HFFc6 (cell line): ENCODE results near the gene STING1. TPM values are rescaled to one million over a fixed set of nuclear protein-coding genes. Genes with fewer than 3 reads are reported as not detected.
"Not testable (repeated sequence)": the region's sequence is repeated elsewhere in the genome, so short reads cannot be mapped to it uniquely, and the experiment has no call there.

ENCODE experiments used
- DNase-seq: peaks from one replicate; pipeline ENCODE4 v3.0.0-alpha.2; 2018
- H3K27ac Mint-ChIP-seq: 2 replicates; pipeline ENCODE4 v1.8.0; 2020; ENCODE audit warnings: mild to moderate bottlenecking, mixed read lengths
- H3K27me3 Mint-ChIP-seq: 2 replicates; pipeline ENCODE4 v1.8.0; 2021; ENCODE audit warnings: mild to moderate bottlenecking, moderate library complexity, mixed read lengths; ENCODE audit not compliant: insufficient read depth
- H3K36me3 Mint-ChIP-seq: 2 replicates; pipeline ENCODE4 v1.8.0; 2021; ENCODE audit warnings: low read depth, mixed read lengths
- H3K4me1 Mint-ChIP-seq: 2 replicates; pipeline ENCODE4 v1.8.0; 2020; ENCODE audit warnings: low read depth, mixed read lengths
- H3K4me3 Mint-ChIP-seq: 2 replicates; pipeline ENCODE4 v1.8.0; 2020; ENCODE audit warnings: mild to moderate bottlenecking, moderate library complexity, mixed read lengths
- H3K9me3 Mint-ChIP-seq: 2 replicates; pipeline ENCODE4 v1.8.0; 2020; ENCODE audit warnings: mild to moderate bottlenecking, mixed read lengths
- CTCF ChIP-seq: fragments of 200-600 bp; sonication (generic); IDR thresholded peaks from 2 replicates; pipeline ENCODE4 v1.5.0; 2021; ENCODE audit warnings: antibody characterized with exemption, mild to moderate bottlenecking
- total RNA-seq, 6 experiments: library from RNA; stranded (reverse); fragmentation: NEBNext Ultra II Directional; extraction: Animal tissue kit (Norgen Biotek cat#: 25700); gene quantifications; 2 replicates in 1 of 6; 3 replicates in 5 of 6; pipeline ENCODE4 v1.2.3, GENCODE V29; 2021

STING1 gene
- total RNA-seq, 6 experiments from 2014 or later = 68.8 to 99.6 (median 87.9) TPM

DNA sequence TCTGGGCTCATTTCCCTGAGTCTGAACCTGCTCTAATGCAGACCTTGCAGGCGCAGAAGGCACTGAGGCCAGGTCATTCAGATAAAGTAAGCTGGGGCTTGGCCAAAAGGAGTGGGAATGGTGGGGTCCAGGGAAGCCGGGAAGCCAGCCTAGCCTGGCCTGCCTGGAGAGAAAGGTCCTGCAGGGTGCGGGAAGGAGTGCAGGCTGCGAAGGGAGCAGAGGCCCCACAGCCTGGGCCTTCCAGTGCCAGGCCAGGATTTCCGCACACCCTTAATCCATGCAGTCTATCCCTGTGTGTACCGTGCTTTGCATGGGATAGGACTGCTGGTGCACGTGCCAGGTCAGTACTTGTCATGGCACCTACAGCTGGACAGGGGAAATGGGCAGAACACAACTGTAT, 3.6 kb upstream of the STING1 start:
- peaks cover 2% of the 10 kb centered on the region for H3K27me3 Mint-ChIP-seq
- no peak for TF ChIP-seq CTCF
- H3K9me3 Mint-ChIP-seq = no peaks in the 10 kb centered on the region
- H3K36me3 Mint-ChIP-seq = no peaks in the 10 kb centered on the region
- no peak overlapping the region for H3K4me3 Mint-ChIP-seq
- peaks cover 29% of the 10 kb centered on the region for H3K4me1 Mint-ChIP-seq
- H3K27ac Mint-ChIP-seq = no peak overlapping the region
- no peak for DNase-seq

- Mint-ChIP-seq H3K4me1 (peaks cover 30% of the 10 kb centered on the region), H3K4me3 (peak overlapping the region; percentile 88), H3K36me3 (peaks cover 12% of the 10 kb centered on the region), H3K27ac (peak overlapping the region; percentile 99)
- H3K9me3 Mint-ChIP-seq, H3K27me3 Mint-ChIP-seq, DNase-seq: not testable (repeated sequence)
Measured at GRCh38 chr5:139482890-139483208, 291 bp upstream of the STING1 start.

DNA sequence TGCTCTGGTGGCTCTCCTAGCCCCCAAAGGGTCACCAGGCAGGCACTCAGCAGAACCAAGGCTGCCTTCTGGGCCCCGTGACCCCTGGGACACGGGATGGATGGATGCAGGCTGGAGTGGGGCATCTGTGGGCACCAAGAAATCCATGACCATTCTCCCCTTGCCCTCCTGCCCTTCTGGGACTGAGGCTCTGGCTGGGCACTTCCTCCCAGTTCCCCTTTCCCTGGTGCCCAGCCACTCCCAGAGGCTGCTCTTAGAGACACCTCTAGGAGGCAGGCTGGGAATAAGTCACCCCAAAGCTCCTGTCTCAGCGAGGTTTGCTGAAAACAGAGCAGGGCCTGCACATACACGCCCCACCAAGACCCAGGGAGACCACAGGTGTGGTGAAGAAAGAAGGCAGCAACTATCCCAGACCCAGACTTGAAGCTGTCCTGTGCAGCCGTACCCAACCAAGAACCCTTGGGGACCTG, 943 bp downstream of the STING1 start:
- no peaks in the 10 kb centered on the region for H3K9me3 Mint-ChIP-seq
- peak overlapping the region; percentile 88 for H3K4me3 Mint-ChIP-seq
- H3K36me3 Mint-ChIP-seq = peaks cover 12% of the 10 kb centered on the region
- peaks cover 2% of the 10 kb centered on the region for H3K27me3 Mint-ChIP-seq
- H3K27ac Mint-ChIP-seq = peak overlapping the region; percentile 99
- peaks cover 30% of the 10 kb centered on the region for H3K4me1 Mint-ChIP-seq
- TF ChIP-seq CTCF = peak; percentile 69
- peak; percentile 53 for DNase-seq

- H3K4me1 Mint-ChIP-seq = peaks cover 30% of the 10 kb centered on the region
- no peak for TF ChIP-seq CTCF
- no peaks in the 10 kb centered on the region for H3K9me3 Mint-ChIP-seq
- H3K27ac Mint-ChIP-seq = peak overlapping the region; percentile 99
- H3K4me3 Mint-ChIP-seq = peak overlapping the region; percentile 88
- DNase-seq = no peak
- peaks cover 2% of the 10 kb centered on the region for H3K27me3 Mint-ChIP-seq
- peaks cover 12% of the 10 kb centered on the region for H3K36me3 Mint-ChIP-seq
Measured at GRCh38 chr5:139481122-139481533, 1.4 kb downstream of the STING1 start.

GRCh38 chr5:139479729-139480128, 2.8 kb downstream of the STING1 start:
- Mint-ChIP-seq H3K4me1 (peaks cover 35% of the 10 kb centered on the region), H3K36me3 (peaks cover 25% of the 10 kb centered on the region)
- not testable (repeated sequence) for H3K27me3 Mint-ChIP-seq

GRCh38 chr5:139478657-139479423, 3.7 kb downstream of the STING1 start:
- Mint-ChIP-seq H3K4me1 (peaks cover 40% of the 10 kb centered on the region), H3K36me3 (peaks cover 25% of the 10 kb centered on the region)
- not testable (repeated sequence) for DNase-seq, H3K9me3 Mint-ChIP-seq, H3K4me3 Mint-ChIP-seq, H3K27me3 Mint-ChIP-seq, H3K27ac Mint-ChIP-seq

More at GRCh38 chr5:139479729-139480128, 2.8 kb downstream of the STING1 start:
- DNase-seq, H3K4me3 Mint-ChIP-seq, H3K9me3 Mint-ChIP-seq, H3K27ac Mint-ChIP-seq: not testable (repeated sequence)

DNA sequence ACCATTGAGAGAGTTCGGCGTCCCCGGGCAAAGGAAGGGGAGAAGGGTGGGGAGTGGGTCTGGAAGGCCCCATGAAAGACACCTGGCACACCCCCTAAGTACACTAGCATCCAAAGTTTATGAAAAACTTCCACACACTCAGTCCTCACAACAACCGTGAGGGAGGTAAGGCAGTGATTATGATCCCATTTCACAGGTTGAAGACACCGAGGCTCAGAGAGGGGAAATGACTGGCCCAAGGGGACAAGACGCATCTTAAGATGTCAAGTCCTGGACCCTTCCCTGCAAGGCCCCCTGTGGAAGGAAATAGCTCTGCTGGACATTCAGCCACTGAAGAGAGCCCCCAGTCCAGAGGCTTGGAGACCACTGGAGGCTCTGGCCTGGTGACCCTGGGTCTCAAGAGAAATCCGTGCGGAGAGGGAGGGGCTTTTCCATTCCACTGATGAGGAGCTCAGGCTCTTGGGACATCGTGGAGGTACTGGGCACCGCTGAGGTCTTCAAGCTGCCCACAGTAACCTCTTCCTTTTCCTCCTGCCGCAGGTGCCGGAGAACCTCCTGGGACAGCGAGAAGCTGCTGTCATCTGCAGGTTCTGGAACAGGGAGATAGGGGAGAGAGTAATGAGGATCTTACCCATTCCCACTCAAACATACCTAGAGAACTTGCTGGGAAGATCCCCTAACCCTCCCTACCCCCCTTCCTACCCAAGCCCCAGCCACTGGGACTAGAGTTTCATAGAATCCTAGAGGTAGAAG, 6.5 kb downstream of the STING1 start:
- H3K27me3 Mint-ChIP-seq = peaks cover 2% of the 10 kb centered on the region
- peaks cover 35% of the 10 kb centered on the region for H3K4me1 Mint-ChIP-seq
- peaks cover 25% of the 10 kb centered on the region for H3K36me3 Mint-ChIP-seq
- no peak for TF ChIP-seq CTCF
- no peak overlapping the region for H3K4me3 Mint-ChIP-seq
- no peaks in the 10 kb centered on the region for H3K9me3 Mint-ChIP-seq
- DNase-seq = no peak
- H3K27ac Mint-ChIP-seq = peak overlapping the region; percentile 65; the same call in 1 of the 2 replicates
